HepG2 (cell line): Measurements from ENCODE around the gene YIF1A. TPM values are rescaled to one million over a fixed set of nuclear protein-coding genes. Genes with fewer than 3 reads are reported as not detected.

Experiments
- ATAC-seq: fragments of 200-7000 bp; cut with Tn5 transposase; 3 replicates; pipeline ENCODE4 v1.9.1; 2020; ENCODE audit warnings: mild to moderate bottlenecking, moderate library complexity
- BruUV-seq: library from RNA; stranded (reverse); fragments of 400-500 nt; replicated peaks from 2 replicates; lab custom pipeline; 2021; lab: Mats Ljungman, UMichigan
- CTCF ChIA-PET: fragments of 300-600 bp; formaldehyde crosslinking; extraction: SDS; loops from one replicate; lab custom pipeline; 2021; ENCODE audit warnings: low total read pairs, inconsistent platforms, low intra/inter-chr PET ratio; lab: Yijun Ruan, JAX
- POLR2A ChIA-PET: fragments of 350-600 bp; sonication (Branson Sonifier 250); formaldehyde crosslinking; loops from one replicate; lab custom pipeline; 2020; ENCODE audit warnings: antibody characterized with exemption, inconsistent platforms; lab: Yijun Ruan, JAX
- DNase-seq: peaks from one replicate; pipeline ENCODE4 v3.0.0-alpha.2; 2015; ENCODE audit warnings: low spot score
- FAIRE-seq: peaks from 3 replicates; lab custom pipeline; 2011; peaks lifted over from hg19 to GRCh38; lab: Jason Lieb, UNC
- H2AFZ ChIP-seq: one replicate; pipeline ENCODE4 v1.6.1; 2011; ENCODE audit warnings: low read length, inconsistent platforms
- H3K27ac ChIP-seq: fragments of 300-600 bp; 3 replicates; pipeline ENCODE4 v1.8.0; 2011; ENCODE audit warnings: mixed run types, mild to moderate bottlenecking, mixed read lengths, low read length, inconsistent platforms; ENCODE audit not compliant: insufficient read depth; ENCODE audit errors: extremely low read length
- H3K27me3 ChIP-seq, 2 experiments: fragments of 200-600 bp in 1 of 2; 2 replicates in 1 of 2; 3 replicates in 1 of 2; pipeline versions ENCODE4 v1.6.0 to v1.8.0; 2011; ENCODE audit warnings: low read length in 2 of 2, mild to moderate bottlenecking in 2 of 2, moderate library complexity in 2 of 2, inconsistent platforms in 1 of 2; ENCODE audit not compliant: insufficient read depth in 2 of 2, control insufficient read depth in 1 of 2
- H3K36me3 ChIP-seq, 2 experiments: fragments of 200-600 bp in 1 of 2; replicated peaks in 1 of 2; 2 replicates in 1 of 2; 3 replicates in 1 of 2; pipeline versions ENCODE4 v1.5.1 to v1.8.0; 2011; ENCODE audit warnings: low read length in 2 of 2, inconsistent platforms in 1 of 2; ENCODE audit not compliant: insufficient read depth in 2 of 2, control insufficient read depth in 1 of 2
- H3K4me1 ChIP-seq: 2 replicates; pipeline ENCODE4 v1.5.1; 2012; ENCODE audit warnings: low read length, inconsistent platforms; ENCODE audit not compliant: insufficient read depth
- H3K4me2 ChIP-seq: 2 replicates; pipeline ENCODE4 v1.6.0; 2011; ENCODE audit warnings: low read depth, low read length, inconsistent platforms
- H3K4me3 ChIP-seq, 3 experiments: fragments of 200-600 bp in 1 of 3; sonication (generic), shearing (Covaris generic) in 1 of 3; replicated peaks in 1 of 3; 2 replicates each; pipeline ENCODE4 v1.5.1; 2011 to 2016; ENCODE audit warnings: low read length in 3 of 3, inconsistent platforms in 2 of 3, low read depth in 2 of 3, mild to moderate bottlenecking in 2 of 3, control low read depth in 1 of 3, mixed read lengths in 1 of 3; ENCODE audit not compliant: insufficient read depth in 1 of 3
- H3K79me2 ChIP-seq: one replicate; pipeline ENCODE4 v1.6.1; 2011; ENCODE audit warnings: low read length, inconsistent platforms; ENCODE audit not compliant: insufficient read depth
- H3K9ac ChIP-seq: 2 replicates; pipeline ENCODE4 v1.6.0; 2011; ENCODE audit warnings: mild to moderate bottlenecking, low read depth, low read length, inconsistent platforms; ENCODE audit not compliant: insufficient read depth
- H3K9me3 ChIP-seq: 2 replicates; pipeline ENCODE4 v1.5.1; 2012; ENCODE audit warnings: mild to moderate bottlenecking, low read length
- H4K20me1 ChIP-seq: 2 replicates; pipeline ENCODE4 v1.6.0; 2011; ENCODE audit warnings: inconsistent platforms, mild to moderate bottlenecking, low read length, moderate library complexity; ENCODE audit not compliant: insufficient read depth
- JUN ChIP-seq: sonication (generic); formaldehyde crosslinking; IDR thresholded peaks from 2 replicates; pipeline ENCODE4 v1.4.0; 2020; ENCODE audit warnings: mild to moderate bottlenecking, missing genetic modification reagents
- SUZ12 ChIP-seq: fragments of 150-350 bp; IDR thresholded peaks from 2 replicates; pipeline ENCODE4 v1.6.1; 2014; ENCODE audit warnings: low read depth, low read length
- TSC22D2 ChIP-seq: sonication (generic); formaldehyde crosslinking; IDR thresholded peaks from 2 replicates; pipeline ENCODE4 v1.5.1; 2020; ENCODE audit warnings: missing genetic modification reagents, mild to moderate bottlenecking, borderline replicate concordance
- ZFP62 ChIP-seq: sonication (generic); formaldehyde crosslinking; IDR thresholded peaks from 2 replicates; pipeline ENCODE4 v1.4.0; 2020; ENCODE audit warnings: missing genetic modification reagents
- ZNF567 ChIP-seq: sonication (generic); formaldehyde crosslinking; IDR thresholded peaks from 2 replicates; pipeline ENCODE4 v1.8.1; 2023; ENCODE audit warnings: mild to moderate bottlenecking, missing genetic modification reagents, borderline replicate concordance
- ZNF709 ChIP-seq: sonication (generic); formaldehyde crosslinking; IDR thresholded peaks from 2 replicates; pipeline ENCODE4 v1.5.0; 2020; ENCODE audit warnings: mild to moderate bottlenecking, missing genetic modification reagents
- WGBS: methylation state at CpG from one replicate; pipeline ENCODE4 v1.1.6; 2017; ENCODE audit warnings: low lambda C conversion rate; 5-methylcytosine and 5-hydroxymethylcytosine counted together
- in situ Hi-C: cut with HindIII; loops from 2 replicates; pipeline ENCODE4 v1.10.0; 2017; ENCODE audit warnings: low pct_unique_long_range_greater_than_20kb; ENCODE audit not compliant: extremely low pct_ligation_motif_present
- intact Hi-C: fragments of 100-400 bp; cut with micrococcal nuclease; formaldehyde crosslinking; loops from one replicate; pipeline ENCODE4 v1.10.0; 2022; ENCODE audit not compliant: unreplicated experiment
- polyA plus RNA-seq, 8 experiments: library from polyadenylated mRNA; depleted of rRNA in 3 of 8; stranded (reverse) in 7 of 8; unstranded in 1 of 8; fragments of >200 nt; fragmentation: Illumina TruSeq in 4 of 8; extraction: Trizol in 4 of 8; gene quantifications; 2 replicates each; pipeline versions ENCODE4 v1.2.1 to v1.2.3, GENCODE V29; 2011 to 2016; ENCODE audit warnings: low read depth in 4 of 8, missing spikeins in 1 of 8, mixed read lengths in 1 of 8; ENCODE audit not compliant: insufficient read depth in 1 of 8
- total RNA-seq, 5 experiments: library from RNA; depleted of rRNA; stranded (reverse); fragments of >200 nt; fragmentation: Illumina TruSeq; extraction: Trizol; gene quantifications; 2 replicates each; pipeline ENCODE4 v1.2.3, GENCODE V29; 2016; ENCODE audit warnings: low read depth in 1 of 5
- TF ChIP-seq, protein P1 (sequence below): sonication (generic); formaldehyde crosslinking; IDR thresholded peaks from 2 replicates; pipeline ENCODE4 v1.4.0; 2020; ENCODE audit warnings: low read depth, mild to moderate bottlenecking, missing genetic modification reagents
- TF ChIP-seq, protein P2 (sequence below): sonication (generic); formaldehyde crosslinking; IDR thresholded peaks from 2 replicates; pipeline ENCODE4 v1.5.0; 2020; ENCODE audit warnings: mild to moderate bottlenecking, missing genetic modification reagents
- TF ChIP-seq, protein P3 (sequence below): sonication (generic); formaldehyde crosslinking; IDR thresholded peaks from 2 replicates; pipeline ENCODE4 v1.9.0; 2021; ENCODE audit warnings: missing genetic modification reagents, mild to moderate bottlenecking, borderline replicate concordance
- TF ChIP-seq, protein P4 (sequence below): sonication (generic); formaldehyde crosslinking; IDR thresholded peaks from 2 replicates; pipeline ENCODE4 v1.4.0; 2020; ENCODE audit warnings: missing genetic modification reagents
- TF ChIP-seq, protein P5 (sequence below): sonication (generic); formaldehyde crosslinking; IDR thresholded peaks from 2 replicates; pipeline ENCODE4 v1.5.0; 2020; ENCODE audit warnings: missing genetic modification reagents

Gene YIF1A
- total and polyA plus RNA-seq, 2 of the 13 experiments (the other 11 are each of a cell fraction or from before 2014, with no cell fraction given) = 133 to 145 TPM

DNA sequence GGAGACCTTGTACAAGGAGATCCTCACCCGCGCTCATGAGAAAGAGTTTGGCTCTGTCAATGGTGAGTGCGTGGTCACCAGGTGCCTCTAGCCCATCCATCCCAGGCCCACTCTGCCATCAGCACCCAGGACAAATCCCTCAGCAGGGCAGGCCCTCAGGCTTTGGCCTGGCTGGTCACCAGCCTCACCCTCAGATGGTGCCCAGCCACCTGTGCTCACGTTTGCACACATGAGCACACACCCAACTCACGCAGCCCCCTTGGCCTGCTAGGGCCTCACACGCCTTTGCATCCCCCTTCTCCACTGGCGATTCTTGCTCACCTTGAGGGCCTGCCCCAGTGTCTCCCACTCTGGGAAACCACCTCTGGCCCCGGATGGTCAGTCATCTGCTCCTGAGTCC is 24.6 kb downstream of the YIF1A start (continued):
- TF ChIP-seq, protein P1, sequence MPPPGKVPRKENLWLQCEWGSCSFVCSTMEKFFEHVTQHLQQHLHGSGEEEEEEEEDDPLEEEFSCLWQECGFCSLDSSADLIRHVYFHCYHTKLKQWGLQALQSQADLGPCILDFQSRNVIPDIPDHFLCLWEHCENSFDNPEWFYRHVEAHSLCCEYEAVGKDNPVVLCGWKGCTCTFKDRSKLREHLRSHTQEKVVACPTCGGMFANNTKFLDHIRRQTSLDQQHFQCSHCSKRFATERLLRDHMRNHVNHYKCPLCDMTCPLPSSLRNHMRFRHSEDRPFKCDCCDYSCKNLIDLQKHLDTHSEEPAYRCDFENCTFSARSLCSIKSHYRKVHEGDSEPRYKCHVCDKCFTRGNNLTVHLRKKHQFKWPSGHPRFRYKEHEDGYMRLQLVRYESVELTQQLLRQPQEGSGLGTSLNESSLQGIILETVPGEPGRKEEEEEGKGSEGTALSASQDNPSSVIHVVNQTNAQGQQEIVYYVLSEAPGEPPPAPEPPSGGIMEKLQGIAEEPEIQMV (CRISPR knock-in tag) = no peak
- TF ChIP-seq, protein P2, sequence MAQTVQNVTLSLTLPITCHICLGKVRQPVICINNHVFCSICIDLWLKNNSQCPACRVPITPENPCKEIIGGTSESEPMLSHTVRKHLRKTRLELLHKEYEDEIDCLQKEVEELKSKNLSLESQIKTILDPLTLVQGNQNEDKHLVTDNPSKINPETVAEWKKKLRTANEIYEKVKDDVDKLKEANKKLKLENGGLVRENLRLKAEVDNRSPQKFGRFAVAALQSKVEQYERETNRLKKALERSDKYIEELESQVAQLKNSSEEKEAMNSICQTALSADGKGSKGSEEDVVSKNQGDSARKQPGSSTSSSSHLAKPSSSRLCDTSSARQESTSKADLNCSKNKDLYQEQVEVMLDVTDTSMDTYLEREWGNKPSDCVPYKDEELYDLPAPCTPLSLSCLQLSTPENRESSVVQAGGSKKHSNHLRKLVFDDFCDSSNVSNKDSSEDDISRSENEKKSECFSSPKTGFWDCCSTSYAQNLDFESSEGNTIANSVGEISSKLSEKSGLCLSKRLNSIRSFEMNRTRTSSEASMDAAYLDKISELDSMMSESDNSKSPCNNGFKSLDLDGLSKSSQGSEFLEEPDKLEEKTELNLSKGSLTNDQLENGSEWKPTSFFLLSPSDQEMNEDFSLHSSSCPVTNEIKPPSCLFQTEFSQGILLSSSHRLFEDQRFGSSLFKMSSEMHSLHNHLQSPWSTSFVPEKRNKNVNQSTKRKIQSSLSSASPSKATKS (CRISPR knock-in tag) = no peak
- TF ChIP-seq, protein P3, sequence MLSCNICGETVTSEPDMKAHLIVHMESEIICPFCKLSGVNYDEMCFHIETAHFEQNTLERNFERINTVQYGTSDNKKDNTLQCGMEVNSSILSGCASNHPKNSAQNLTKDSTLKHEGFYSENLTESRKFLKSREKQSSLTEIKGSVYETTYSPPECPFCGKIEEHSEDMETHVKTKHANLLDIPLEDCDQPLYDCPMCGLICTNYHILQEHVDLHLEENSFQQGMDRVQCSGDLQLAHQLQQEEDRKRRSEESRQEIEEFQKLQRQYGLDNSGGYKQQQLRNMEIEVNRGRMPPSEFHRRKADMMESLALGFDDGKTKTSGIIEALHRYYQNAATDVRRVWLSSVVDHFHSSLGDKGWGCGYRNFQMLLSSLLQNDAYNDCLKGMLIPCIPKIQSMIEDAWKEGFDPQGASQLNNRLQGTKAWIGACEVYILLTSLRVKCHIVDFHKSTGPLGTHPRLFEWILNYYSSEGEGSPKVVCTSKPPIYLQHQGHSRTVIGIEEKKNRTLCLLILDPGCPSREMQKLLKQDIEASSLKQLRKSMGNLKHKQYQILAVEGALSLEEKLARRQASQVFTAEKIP = no peak

DNA sequence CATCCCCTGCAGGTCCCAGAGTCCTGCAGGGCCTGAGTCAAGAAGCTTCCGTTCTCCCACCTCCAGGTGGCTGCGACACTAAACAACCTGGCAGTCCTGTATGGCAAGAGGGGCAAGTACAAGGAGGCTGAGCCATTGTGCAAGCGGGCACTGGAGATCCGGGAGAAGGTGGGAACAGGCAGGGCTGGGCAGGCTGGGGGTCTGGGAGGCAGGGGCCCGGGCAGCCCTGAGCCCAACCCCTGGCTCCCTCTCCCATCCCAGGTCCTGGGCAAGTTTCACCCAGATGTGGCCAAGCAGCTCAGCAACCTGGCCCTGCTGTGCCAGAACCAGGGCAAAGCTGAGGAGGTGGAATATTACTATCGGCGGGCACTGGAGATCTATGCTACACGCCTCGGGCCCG is 25.2 kb downstream of the YIF1A start:
- in situ Hi-C loops (no loop called here), intact Hi-C loops (no loop called here)
- FAIRE-seq = no peak
- Histone ChIP-seq H2AFZ (no peak overlapping the region), H3K4me1 (peaks cover 4% of the 10 kb centered on the region), H3K36me3 (peaks cover 5 to 8% of the 10 kb centered on the region in 2 experiments; a peak in 3 of 5 replicates), H3K9ac (no peak overlapping the region), H3K4me3 (no peak overlapping the region), H3K4me2 (no peak overlapping the region), H3K9me3 (no peaks in the 10 kb centered on the region), H3K27me3 (no peaks in the 10 kb centered on the region; a peak in 1 of 5 replicates), H3K27ac (no peak overlapping the region), H4K20me1 (peaks cover 2% of the 10 kb centered on the region; the same call in 1 of the 2 replicates), H3K79me2 (peaks cover 3% of the 10 kb centered on the region)
- no peak for DNase-seq
- ChIA-PET POLR2A (no interaction called here), CTCF (no interaction called here)
- 96% methylated on average over 9 of the region's 10 CpGs for WGBS
- BruUV-seq = no TSS peak
- TF ChIP-seq SUZ12 = no peak
- TF ChIP-seq TSC22D2 (CRISPR knock-in tag) = no peak
- TF ChIP-seq ZNF709 (CRISPR knock-in tag) = no peak
- no peak for TF ChIP-seq JUN
- no peak for TF ChIP-seq ZFP62 (CRISPR knock-in tag)
- TF ChIP-seq ZNF567 (CRISPR knock-in tag) = no peak
- TF ChIP-seq, protein P4, sequence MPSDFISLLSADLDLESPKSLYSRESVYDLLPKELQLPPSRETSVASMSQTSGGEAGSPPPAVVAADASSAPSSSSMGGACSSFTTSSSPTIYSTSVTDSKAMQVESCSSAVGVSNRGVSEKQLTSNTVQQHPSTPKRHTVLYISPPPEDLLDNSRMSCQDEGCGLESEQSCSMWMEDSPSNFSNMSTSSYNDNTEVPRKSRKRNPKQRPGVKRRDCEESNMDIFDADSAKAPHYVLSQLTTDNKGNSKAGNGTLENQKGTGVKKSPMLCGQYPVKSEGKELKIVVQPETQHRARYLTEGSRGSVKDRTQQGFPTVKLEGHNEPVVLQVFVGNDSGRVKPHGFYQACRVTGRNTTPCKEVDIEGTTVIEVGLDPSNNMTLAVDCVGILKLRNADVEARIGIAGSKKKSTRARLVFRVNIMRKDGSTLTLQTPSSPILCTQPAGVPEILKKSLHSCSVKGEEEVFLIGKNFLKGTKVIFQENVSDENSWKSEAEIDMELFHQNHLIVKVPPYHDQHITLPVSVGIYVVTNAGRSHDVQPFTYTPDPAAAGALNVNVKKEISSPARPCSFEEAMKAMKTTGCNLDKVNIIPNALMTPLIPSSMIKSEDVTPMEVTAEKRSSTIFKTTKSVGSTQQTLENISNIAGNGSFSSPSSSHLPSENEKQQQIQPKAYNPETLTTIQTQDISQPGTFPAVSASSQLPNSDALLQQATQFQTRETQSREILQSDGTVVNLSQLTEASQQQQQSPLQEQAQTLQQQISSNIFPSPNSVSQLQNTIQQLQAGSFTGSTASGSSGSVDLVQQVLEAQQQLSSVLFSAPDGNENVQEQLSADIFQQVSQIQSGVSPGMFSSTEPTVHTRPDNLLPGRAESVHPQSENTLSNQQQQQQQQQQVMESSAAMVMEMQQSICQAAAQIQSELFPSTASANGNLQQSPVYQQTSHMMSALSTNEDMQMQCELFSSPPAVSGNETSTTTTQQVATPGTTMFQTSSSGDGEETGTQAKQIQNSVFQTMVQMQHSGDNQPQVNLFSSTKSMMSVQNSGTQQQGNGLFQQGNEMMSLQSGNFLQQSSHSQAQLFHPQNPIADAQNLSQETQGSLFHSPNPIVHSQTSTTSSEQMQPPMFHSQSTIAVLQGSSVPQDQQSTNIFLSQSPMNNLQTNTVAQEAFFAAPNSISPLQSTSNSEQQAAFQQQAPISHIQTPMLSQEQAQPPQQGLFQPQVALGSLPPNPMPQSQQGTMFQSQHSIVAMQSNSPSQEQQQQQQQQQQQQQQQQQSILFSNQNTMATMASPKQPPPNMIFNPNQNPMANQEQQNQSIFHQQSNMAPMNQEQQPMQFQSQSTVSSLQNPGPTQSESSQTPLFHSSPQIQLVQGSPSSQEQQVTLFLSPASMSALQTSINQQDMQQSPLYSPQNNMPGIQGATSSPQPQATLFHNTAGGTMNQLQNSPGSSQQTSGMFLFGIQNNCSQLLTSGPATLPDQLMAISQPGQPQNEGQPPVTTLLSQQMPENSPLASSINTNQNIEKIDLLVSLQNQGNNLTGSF (CRISPR knock-in tag) = no peak
- TF ChIP-seq, protein P5, sequence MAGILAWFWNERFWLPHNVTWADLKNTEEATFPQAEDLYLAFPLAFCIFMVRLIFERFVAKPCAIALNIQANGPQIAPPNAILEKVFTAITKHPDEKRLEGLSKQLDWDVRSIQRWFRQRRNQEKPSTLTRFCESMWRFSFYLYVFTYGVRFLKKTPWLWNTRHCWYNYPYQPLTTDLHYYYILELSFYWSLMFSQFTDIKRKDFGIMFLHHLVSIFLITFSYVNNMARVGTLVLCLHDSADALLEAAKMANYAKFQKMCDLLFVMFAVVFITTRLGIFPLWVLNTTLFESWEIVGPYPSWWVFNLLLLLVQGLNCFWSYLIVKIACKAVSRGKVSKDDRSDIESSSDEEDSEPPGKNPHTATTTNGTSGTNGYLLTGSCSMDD (CRISPR knock-in tag) = no peak
- no peak for ATAC-seq
